ENCODE measurements around the gene HDAC2.

DNA sequence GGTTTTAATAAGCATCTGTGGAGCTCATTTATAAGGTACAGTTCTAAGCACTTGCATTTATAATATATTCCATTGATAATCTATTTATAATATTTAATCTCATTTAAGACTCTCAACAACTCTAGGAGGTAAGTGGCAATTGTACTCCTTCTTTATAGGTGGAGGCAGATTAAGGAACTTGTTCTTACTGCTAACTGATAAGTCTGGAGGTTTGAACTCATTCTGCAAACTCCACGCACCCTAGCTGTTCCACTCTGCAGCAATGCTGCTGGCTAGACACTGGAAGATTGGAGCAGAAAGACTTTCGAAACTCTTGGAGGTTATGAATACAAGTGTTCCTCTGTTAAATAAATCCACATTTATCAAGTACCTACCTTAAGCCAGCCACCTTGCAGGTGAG lies 793 bp upstream of the HDAC2 start:
- TF ChIP-seq, protein P1, sequence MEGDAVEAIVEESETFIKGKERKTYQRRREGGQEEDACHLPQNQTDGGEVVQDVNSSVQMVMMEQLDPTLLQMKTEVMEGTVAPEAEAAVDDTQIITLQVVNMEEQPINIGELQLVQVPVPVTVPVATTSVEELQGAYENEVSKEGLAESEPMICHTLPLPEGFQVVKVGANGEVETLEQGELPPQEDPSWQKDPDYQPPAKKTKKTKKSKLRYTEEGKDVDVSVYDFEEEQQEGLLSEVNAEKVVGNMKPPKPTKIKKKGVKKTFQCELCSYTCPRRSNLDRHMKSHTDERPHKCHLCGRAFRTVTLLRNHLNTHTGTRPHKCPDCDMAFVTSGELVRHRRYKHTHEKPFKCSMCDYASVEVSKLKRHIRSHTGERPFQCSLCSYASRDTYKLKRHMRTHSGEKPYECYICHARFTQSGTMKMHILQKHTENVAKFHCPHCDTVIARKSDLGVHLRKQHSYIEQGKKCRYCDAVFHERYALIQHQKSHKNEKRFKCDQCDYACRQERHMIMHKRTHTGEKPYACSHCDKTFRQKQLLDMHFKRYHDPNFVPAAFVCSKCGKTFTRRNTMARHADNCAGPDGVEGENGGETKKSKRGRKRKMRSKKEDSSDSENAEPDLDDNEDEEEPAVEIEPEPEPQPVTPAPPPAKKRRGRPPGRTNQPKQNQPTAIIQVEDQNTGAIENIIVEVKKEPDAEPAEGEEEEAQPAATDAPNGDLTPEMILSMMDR (IDR thresholded peaks at IDR 0.05 in 4 of 5, conservative IDR thresholded peaks at IDR 0.05 in 1 of 5) = no peak
- no peak for TF ChIP-seq POLR2A (IDR thresholded peaks at IDR 0.05)

Measured in gastrocnemius medialis (tissue), 4 donors.